ENCODE results near the gene SNRK. TPM values are rescaled to one million over a fixed set of nuclear protein-coding genes. Genes with fewer than 3 reads are reported as not detected.
"Not testable (repeated sequence)": the region's sequence is repeated elsewhere in the genome, so short reads cannot be mapped to it uniquely, and the experiment has no call there.

Gene SNRK
- polyA plus RNA-seq, 3 donors = 45.5 to 53.1 (median 53.1) TPM

DNA sequence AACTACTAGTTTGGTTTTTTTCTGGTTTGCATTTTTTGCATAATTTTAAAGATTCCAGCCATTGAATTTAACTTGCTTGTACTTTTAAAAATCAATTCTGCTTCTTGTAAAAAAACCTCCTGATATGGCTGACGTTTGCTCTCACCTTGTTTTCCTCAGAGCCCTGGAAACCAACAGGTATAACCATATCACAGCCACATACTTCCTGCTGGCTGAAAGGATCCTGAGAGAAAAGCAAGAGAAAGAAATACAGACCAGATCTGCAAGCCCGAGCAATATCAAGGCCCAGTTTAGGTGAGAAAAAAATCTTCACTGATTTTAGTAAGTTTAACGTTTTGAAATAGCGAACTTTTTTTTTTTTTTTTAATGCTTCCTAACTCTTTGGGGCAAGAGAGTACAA lies 56.8 kb downstream of the SNRK start:
- DNase-seq = no peak

DNA sequence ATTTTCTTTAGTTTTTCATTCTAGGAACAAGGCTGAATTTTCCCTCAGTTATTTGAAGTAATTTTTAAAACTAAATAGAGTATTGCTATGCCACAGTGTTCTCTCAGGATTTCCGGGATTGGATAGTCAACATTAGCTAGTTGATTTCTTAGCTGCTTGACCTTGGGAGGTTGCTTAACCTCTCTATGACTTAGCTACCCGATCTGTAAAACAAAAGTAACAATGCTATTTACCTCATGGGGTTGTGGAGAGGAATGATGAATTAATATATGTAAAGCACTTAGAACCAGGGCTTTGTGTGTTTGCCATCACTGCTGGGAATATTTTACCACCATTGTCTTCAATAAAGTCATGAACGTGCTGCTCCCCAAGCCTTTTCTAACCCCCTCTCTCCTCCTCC lies 57.5 kb downstream of the SNRK start:
- DNase-seq = no peak

DNA sequence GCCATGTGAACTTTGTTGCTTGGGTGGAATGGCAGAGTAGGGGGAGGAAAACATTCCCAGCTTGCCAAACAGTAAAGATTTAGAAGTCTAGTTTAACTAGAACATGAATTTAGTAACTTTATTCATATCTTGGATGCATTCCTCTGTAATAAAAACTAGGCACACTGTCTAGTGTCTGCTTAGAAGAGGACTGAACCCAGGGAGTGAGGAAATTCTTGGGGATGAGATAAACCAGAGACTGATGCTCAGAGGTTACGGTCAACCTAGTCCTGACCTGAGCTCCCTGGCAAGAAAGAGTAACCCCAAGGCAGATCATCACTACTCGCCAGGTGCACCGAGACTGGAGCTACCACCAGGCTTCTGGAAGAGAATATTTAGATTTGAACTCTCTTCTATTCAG lies 58.2 kb downstream of the SNRK start:
- no peak for DNase-seq

DNA sequence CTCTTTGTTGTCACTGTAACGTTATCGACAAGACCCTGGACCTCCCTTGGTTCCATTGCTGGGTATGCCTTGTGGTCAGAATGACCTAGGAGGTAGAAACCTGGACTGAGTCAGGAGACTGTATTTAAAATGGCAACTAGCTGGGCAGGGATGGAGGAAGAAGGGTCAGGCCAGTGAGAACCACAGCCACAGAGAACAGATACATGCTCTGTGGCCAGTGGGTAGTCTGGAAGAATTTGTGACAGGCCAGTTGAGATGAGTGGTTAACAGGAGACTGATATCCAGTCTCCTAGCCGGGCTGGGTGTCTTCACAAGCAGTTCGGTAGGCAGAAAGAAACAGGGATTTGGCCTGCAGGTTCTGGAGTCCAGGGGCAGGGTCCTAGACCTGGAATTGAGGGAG lies 58.9 kb downstream of the SNRK start:
- DNase-seq = no peak

DNA sequence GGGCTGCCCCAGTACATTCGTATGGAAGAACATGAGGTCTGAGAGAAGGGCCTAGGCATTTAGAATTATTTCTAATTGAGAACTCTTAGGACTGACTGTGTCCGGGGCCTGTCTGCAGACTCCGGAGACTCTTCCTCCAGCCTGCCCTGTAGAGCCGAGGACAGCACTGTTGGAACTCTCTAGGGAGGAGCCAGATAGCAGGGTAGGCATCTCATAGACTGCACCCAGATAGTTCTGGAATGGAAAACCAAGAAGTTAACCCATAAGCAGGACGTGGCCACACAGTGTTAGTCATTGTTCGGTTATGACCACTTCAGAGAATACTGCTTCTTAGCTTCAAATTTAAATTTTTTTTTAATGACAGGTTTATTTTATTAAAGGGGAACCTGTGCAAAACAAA lies 59.5 kb downstream of the SNRK start:
- DNase-seq = no peak

DNA sequence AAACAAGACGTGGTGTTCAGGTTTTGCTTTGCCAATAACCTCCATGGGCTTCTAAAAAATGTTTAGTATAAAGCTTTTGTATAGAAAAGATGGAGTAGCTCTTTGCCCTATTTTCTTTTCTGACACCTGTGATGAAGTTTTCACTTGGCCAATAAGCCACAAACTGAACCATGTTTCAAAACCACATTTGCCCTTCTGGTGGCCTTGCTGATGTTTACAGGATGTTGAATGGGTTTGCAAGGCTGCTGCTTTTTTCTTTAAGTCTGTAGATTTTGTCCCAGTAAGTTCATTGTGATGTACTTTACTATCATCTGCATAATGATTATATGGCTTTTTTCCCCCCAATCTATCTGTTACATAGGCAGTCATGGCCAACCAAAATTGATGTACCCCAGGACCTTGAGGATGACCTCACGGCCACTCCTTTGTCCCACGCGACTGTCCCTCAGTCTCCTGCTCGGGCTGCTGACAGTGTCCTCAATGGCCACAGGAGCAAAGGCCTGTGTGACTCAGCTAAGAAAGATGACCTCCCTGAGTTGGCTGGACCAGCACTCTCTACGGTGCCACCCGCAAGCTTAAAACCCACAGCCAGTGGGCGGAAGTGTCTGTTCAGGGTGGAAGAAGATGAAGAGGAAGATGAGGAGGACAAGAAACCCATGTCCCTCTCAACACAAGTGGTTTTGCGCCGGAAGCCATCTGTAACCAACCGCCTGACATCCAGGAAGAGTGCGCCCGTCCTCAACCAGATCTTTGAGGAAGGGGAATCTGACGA lies 60.8 kb downstream of the SNRK start:
- no peak for DNase-seq

DNA sequence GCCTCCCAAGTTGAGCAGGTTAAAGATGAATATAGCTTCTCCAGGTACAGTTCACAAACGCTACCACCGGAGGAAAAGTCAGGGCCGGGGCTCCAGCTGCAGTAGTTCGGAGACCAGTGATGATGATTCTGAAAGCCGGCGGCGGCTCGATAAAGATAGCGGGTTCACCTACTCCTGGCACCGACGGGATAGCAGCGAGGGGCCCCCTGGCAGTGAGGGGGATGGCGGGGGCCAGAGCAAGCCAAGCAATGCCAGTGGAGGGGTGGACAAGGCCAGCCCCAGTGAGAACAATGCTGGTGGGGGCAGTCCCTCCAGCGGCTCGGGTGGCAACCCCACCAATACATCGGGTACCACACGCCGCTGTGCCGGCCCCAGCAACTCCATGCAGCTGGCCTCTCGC lies 61.4 kb downstream of the SNRK start:
- DNase-seq = no peak

DNA sequence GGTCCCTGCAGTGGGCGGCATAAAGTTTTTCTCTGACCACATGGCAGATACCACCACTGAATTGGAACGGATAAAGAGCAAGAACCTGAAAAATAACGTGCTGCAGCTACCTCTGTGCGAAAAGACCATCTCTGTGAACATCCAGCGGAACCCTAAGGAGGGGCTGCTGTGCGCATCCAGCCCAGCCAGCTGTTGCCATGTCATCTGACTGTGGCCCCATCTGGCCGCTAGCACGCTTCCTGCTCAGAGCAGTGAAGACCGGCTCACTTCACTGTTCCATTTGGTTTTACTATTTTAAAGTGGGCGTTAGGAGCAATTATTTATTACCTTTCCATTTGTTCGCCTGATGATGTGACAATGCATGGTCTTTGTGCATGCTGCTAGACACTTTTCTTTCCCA lies 62.0 kb downstream of the SNRK start:
- DNase-seq = no peak

DNA sequence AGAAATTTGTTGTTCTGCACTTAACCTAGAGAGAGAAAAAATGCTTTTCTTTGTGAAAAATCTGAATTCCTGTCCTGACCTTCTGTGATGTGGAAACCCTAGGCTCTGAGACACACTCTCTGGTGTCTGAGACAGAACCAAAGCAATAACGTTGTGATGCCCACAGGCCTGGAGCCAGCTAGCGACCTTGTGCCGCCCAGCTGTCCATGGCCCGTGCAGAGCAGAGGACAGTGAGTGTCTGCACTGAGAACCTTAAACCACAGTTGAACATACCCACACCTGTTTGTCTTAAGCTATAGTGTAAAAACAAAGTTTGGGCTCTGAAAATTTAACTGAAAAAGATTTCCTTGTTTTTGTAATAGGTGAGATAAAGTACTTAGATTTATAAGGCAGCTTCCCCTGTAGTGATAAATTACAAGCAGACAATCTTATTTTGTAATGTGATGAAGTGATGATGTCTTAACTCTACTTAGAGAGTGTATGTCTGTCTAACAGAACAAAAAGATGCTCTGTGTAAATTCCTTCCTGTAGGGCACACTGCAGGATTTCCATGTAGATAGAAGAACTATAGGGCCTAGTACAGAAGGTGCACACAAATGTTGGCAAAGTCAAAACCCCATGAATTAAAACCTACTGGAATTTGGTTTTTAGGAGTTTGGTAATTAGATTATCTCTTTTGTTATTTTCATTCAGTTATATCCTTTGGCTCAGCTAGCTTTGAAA lies 62.7 kb downstream of the SNRK start:
- DNase-seq = no peak

DNA sequence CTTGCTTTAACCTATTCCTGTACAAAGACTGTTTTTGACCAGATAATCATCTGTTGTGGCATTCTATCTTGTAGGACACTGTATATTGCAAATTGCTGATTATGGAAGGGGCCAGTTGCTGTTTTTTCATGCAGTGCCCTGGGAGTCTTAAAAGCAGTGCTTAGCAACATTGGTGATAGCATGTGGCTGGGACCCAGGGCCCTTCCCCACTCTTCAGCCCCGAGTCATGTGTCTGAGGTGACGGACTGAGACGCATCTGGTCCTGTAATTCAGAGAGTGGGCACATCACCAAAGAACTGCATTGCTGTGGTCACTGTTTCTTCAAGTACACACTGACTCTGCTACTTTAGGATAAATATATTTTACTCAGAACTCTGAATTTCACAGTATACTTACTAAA lies 63.4 kb downstream of the SNRK start:
- no peak for DNase-seq

DNA sequence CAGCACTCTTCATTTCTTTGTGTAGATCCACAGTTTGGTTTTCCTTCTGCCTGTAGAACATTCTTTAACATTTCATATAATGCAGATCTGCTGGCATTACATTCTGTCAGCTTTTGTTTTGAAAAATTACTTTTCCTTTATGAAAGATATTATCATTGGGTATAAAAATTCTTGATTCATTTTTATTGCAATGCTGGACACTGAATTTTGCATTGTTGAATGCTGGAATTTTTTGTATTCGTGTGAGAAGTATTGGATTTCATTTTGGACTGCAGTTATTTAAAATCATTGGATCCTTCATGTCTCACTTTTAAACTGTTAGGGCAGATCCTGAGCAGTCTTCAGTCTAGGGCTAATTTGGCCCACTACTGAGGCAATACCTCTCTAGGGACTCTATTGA lies 67.1 kb downstream of the SNRK start:
- DNase-seq = no peak

DNA sequence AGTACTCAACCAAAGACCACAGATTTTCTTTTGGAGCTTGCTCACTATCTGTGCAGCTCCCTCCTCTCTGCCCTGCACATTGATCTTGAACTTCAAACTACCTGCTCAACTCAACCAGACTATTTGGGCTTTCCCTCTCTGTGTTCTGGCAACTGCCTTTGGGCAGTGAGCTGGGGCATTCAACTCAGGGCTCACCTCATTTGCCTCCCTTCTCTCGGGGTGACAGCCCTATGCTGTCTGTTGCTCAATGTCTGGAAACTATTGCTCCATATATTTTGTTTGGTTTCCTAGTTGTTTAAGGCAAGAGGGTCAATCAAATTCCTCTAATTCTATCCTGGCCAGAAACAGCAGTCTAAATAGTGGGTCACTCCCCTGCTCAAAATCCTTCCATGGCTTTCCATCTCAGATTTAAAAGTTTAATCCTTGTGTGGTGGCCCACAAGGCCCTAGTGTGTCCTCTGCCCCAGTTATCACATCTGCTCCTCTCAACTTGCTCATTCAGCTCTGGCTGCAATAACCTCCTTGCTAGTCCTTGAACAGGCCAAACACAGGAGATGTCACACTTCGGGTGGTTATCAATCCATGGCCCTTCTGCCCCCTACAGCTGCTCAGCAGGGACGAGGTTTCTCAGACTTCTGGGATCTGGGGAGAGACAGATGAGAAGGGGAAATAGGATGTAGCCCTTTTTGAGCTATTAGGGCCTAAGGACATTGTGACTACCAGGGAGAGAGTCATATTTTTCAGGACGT lies 67.8 kb downstream of the SNRK start:
- no peak for DNase-seq

DNA sequence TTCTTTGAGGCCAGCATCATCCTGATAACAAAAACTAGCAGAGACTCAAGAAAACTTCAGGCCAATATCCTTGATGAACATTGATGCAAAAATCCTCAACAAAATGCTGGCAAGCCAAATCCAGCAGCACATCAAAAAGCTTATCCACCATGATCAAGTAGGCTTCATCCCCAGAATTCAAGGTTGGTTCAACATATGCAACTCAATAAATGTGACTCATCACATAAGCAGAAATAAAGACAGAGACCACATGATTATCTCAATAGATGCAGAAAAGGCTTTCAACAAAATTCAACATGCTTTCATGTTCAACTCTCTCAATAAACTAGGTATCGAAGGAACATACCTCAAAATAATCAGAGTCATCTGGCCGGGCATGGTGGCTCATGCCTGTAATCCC lies 69.7 kb downstream of the SNRK start:
- not testable (repeated sequence) for DNase-seq

DNA sequence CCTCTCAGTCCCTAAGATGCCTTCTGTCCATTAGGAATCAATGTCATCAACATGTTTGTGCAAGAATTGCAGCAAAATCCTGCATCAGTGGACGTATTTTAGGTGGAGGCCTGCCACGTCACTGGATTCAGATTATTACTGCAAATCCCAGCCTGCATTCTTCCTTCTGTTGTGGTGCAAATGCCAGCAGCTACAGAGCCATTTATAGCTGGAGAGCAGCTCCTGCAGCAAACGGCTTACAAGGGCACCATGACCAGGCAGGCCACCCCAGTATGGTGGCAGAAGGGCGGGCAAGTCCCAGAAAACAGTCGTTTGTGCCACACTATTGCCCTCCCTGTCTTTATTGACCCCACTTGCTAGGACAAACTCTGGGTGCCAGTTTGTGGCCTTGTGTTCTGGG lies 74.7 kb downstream of the SNRK start:
- no peak for DNase-seq

DNA sequence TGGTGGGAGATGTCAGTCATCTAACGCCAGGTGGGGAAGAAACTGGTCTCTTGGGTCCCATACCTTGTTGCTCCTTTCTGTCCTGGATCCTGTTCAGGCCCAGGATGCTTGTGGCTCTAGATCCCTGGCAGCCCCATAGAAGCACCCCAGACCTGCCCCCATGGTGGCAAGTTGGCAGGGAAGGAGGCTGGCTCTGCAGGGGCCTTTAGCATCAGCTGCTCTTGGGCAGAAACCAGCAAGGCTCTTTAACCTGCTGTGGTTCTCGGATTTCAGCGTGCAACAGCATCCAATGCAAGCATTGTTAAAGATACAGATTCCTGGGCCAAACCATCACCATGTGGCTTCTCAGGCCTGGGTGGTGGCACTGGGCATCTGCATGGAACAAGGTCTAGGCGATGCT lies 75.8 kb downstream of the SNRK start:
- no peak for DNase-seq

DNA sequence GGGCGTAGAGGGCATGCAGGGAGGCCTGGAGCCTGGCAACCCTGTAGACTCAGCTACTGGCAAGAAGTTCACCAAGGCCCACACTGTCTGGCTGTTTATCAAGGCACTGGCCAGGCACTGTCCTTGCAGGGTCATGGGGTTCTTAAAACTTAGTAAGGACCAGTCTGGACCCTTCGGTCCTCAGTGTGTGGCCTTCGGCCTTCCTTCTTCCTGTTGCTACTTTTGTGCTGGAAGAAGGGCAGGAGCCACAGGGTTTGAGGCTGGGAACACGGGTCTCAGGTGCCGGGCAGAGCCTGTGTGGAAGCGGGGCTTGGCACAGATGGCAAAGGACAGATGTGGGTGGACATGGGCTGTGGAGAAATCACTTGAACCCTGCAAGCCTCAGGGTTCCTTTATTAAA lies 76.6 kb downstream of the SNRK start:
- DNase-seq = no peak

DNA sequence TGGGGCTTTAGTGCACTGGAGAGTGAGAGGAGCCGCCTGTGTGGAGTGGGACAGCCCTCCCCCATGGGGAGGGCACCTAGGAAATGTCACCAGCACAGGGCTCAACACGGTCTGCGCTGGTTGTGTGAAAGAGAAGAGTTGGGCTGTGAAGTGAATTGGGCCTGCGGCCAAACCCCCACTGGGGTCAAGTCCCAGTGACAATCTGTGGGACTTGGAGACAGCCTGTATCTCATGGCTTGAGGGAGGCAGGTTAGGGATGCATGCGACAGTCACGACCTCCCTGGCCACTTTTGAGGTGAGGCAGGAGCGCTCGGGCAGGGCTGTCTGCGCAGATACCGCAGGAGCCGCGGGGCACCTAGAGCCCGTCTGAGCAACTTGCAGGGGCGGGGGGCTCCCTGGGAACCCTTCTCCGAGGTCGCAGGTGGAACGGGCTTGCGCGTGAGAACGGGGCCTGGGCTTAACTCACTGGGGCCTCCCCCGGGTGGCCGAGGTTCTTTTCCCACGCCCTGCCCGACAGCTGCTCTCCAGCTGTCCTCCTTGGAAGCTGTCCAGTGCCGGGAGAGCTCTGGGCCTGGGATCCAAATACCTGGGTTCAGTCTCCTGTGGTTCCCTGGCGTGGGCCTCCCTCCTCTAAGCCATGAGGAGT lies 77.4 kb downstream of the SNRK start:
- DNase-seq = no peak

DNA sequence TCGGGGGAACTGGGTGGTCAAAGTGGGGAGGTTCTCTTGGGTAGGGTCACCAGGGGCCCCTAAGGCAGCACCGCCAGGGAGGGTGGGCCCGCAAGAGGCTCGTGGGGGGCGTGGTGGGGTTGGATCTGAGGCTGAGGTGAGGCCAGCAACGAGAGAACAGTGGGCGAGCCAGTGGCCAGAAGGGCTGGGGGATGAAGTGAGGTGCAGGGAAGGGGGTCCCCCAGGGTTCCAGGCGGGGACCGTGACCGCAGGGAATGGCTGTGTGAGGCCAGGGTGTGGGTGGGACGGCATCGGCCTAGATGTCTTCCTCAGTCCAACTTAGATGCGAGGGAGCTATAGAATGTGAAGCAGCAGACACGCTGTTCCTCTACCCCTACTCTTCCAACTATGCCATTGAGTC lies 78.2 kb downstream of the SNRK start:
- DNase-seq = no peak

DNA sequence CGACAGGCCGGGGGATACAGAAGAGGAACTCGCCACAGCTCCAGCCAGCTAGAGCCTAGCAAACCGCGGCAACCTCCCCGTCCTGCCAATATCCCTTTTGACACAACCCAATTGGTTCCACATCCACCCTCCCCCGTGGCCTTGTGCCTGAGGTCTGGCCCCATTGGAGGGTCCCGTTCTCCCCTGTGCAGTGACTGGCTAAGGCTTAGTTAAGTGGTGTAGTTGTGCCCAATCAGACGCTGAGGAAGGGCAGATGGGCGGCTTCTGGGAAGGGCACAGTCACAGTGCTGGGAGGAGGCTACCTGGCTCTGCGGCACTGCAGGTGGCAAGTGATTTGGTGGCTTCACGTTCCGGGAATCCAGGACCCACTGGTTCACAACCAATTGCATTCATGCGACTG lies 78.6 kb downstream of the SNRK start:
- DNase-seq = no peak

DNA sequence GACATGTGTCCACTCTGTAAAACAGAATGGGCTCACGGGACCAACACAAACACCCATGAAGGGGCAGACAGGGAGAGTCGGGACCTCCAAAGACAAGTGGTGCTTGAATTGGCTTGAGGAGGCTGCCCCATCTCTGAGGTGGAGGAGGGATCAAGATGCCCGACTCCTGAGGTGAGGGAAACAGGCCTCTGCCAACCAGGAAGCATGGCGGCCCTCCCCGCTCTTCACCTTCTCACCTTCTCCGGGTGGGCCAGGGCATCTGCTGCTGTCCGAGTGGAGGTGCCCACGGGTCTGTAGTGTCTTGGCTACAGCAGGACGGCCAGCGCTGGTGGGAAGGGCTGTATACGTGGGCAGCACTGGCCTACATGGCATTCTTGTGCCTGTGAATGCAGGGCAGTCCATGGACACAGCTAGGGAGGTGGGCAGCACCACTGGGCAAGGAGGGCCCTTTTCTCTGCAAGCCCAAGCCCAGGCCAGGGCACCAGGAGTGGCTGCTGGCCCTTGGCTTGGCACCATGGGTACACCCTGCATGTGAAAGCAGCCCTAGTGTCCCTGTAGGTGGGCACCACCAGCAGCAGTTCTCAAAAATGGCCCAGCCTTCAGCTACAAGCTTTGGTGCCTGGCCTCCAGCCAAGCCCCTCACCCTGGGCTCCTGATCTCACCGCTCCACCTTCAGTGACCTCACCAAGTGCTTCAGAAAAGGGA lies 79.4 kb downstream of the SNRK start:
- DNase-seq = no peak

DNA sequence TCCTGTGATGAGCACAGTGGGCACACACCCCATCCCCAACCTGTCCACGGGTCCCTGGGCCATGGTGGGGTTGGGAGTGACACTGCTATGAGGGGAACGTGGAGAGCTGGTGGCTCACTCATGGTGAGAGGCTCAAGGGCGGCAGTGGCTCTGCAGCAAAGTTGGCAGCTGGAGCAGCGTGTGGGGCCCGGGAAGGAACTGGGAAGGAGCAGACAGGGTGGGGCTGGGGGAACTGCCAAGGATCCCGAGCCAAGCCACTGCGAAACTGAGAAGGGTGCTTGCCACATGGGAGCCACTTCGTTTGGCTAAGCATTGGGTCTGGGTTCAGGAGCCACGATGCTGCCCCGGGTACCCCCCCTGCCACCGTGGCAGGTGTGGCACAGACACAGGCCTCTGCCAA lies 80.1 kb downstream of the SNRK start:
- DNase-seq = no peak

DNA sequence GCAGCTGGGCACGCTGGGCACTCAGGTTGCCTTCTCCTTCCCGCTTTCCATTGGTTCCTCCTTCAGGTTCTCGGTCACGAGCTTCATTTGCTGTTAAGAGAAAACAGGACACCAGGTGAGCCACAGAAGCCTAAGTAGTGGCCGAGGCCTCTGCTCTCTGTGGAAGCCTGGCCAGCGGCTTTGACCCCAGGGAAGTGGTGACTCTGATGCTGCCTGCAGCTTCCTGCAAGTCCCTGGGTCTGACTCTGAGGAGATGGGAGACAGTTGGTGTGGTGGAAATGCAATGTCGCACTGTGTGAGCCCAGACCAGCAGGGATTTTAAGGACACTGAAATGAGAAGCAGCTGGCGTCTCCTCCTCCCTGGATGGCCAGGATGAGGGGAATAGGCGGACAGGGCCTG lies 80.5 kb downstream of the SNRK start:
- DNase-seq = no peak

Data from renal pelvis (tissue), 4 donors.